ENCODE data around the gene ESD. TPM values are rescaled to one million over a fixed set of nuclear protein-coding genes. Genes with fewer than 3 reads are reported as not detected.
A peak's percentile ranks its signal among the peaks of the same experiment; 100 is the strongest.

Gene ESD, protein sequence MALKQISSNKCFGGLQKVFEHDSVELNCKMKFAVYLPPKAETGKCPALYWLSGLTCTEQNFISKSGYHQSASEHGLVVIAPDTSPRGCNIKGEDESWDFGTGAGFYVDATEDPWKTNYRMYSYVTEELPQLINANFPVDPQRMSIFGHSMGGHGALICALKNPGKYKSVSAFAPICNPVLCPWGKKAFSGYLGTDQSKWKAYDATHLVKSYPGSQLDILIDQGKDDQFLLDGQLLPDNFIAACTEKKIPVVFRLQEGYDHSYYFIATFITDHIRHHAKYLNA
- total RNA-seq: 100 to 1,000 TPM; 114 to 119 TPM

DNA sequence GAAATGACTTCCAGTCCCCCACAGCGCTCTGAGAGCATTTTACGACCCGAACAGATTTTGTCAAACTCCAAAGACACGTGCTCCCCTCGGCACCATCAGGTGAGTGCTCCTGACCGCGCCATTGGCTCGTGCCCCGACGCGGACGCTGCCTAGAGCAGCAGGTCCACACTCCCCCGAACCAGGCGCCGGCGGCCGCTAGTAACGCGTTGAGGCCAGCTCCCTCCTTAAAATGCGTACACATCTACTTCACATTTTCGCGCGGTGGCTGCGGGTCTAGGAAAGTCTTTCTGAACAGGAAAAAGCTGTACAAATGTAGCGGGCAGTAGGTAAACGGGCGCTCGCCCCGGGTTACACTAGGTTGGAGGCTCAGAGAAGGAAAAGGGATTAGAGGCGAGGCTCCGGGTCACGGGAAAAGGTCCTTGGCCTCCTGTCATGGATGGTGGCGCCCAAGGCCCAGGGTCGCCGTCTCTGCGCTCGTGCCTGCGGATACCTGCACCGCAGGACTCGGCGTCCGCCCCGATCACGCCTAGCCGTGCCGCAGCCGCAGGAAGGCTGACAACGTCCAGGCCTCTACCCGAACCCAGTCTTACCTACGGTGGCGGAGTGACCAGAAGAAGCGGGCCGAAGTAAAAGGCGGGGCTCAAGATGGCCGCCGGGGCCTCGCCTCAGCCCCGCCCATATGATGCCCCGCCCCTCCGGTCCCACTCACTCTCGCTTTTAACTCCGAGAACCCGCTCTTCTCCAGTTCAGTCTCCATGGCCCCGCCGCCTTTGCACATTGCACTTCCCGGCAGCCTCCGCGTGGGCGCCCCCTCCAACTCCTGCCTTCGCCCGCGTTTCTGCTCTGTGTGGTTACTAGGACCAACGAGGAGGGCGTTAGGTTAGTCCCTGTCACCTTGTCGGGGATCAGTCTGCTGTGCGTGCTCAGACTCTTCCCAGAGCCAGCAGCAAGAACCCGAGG lies at the start of gene ESD:
ESD (minus strand) TSS at position 647 of the 960 bp plus-strand sequence. CDS start 5,748 bp downstream, outside the sequence.
- Histone ChIP-seq H3K36me3 (no peaks in the 10 kb centered on the region), H3K27me3 (replicated peaks; ENCODE audit: insufficient read depth) (no peaks in the 10 kb centered on the region), H3K4me3 (peak within 1 kb of the TSS; percentile 90), H3K4me1 (ENCODE audit: control insufficient read depth in 1 of 2, low read depth in 2 of 2) (peaks cover 27 to 45% of the 10 kb centered on the region in 2 donors), H3K9me3 (no peaks in the 10 kb centered on the region), H3K27ac (peak within 1 kb of the TSS; percentile 92 to 93)
- DNase-seq (ENCODE audit: low spot score): peak; percentile 93
- ATAC-seq (ENCODE audit: insufficient number of reproducible peaks, low FRiP score, low read depth): peak; percentile 96
- TF ChIP-seq CTCF (IDR thresholded peaks at IDR 0.05): no peak

- H3K4me3 ChIP-seq: no peak overlapping the region
- DNase-seq (ENCODE audit: low spot score) (no peak), ATAC-seq (ENCODE audit: insufficient number of reproducible peaks, low FRiP score, low read depth) (no peak)
- H3K36me3 ChIP-seq: no peaks in the 10 kb centered on the region
- no peaks in the 10 kb centered on the region for H3K27me3 ChIP-seq (replicated peaks; ENCODE audit: insufficient read depth)
- no peaks in the 10 kb centered on the region for H3K9me3 ChIP-seq
- peaks cover 0 to 10% of the 10 kb centered on the region in 2 donors for H3K4me1 ChIP-seq (ENCODE audit: control insufficient read depth in 1 of 2, low read depth in 2 of 2)
- no peak for TF ChIP-seq CTCF (IDR thresholded peaks at IDR 0.05)
- H3K27ac ChIP-seq: no peak overlapping the region
Observed at GRCh38 chr13:46846726-46847125, 49.8 kb upstream of the ESD start.

- Histone ChIP-seq H3K9me3 (no peaks in the 10 kb centered on the region), H3K36me3 (no peaks in the 10 kb centered on the region), H3K4me3 (no peak overlapping the region), H3K27ac (no peak overlapping the region), H3K4me1 (ENCODE audit: control insufficient read depth in 1 of 2, low read depth in 2 of 2) (peaks cover 0 to under 1% of the 10 kb centered on the region in 2 donors), H3K27me3 (replicated peaks; ENCODE audit: insufficient read depth) (no peaks in the 10 kb centered on the region)
- DNase-seq (ENCODE audit: low spot score): no peak
- ATAC-seq (ENCODE audit: insufficient number of reproducible peaks, low FRiP score, low read depth): no peak
- TF ChIP-seq CTCF (IDR thresholded peaks at IDR 0.05): no peak
Observed at GRCh38 chr13:46845146-46845545, 48.2 kb upstream of the ESD start.

GRCh38 chr13:46844431-46844830 lies 47.5 kb upstream of the ESD start:
- no peak overlapping the region for H3K4me3 ChIP-seq
- no peak overlapping the region for H3K27ac ChIP-seq
- no peaks in the 10 kb centered on the region for H3K36me3 ChIP-seq
- no peaks in the 10 kb centered on the region for H3K27me3 ChIP-seq (replicated peaks; ENCODE audit: insufficient read depth)
- ATAC-seq (ENCODE audit: insufficient number of reproducible peaks, low FRiP score, low read depth) (no peak), DNase-seq (ENCODE audit: low spot score) (no peak)
- no peak for TF ChIP-seq CTCF (IDR thresholded peaks at IDR 0.05)
- H3K9me3 ChIP-seq: no peaks in the 10 kb centered on the region
- H3K4me1 ChIP-seq (ENCODE audit: control insufficient read depth in 1 of 2, low read depth in 2 of 2): no peaks in the 10 kb centered on the region

- no peaks in the 10 kb centered on the region for H3K36me3 ChIP-seq
- H3K9me3 ChIP-seq: no peaks in the 10 kb centered on the region
- ATAC-seq (ENCODE audit: insufficient number of reproducible peaks, low FRiP score, low read depth) (no peak), DNase-seq (ENCODE audit: low spot score) (no peak)
- H3K4me3 ChIP-seq: no peak overlapping the region
- H3K27me3 ChIP-seq (replicated peaks; ENCODE audit: insufficient read depth): no peaks in the 10 kb centered on the region
- H3K4me1 ChIP-seq (ENCODE audit: control insufficient read depth in 1 of 2, low read depth in 2 of 2): no peaks in the 10 kb centered on the region
- no peak for TF ChIP-seq CTCF (IDR thresholded peaks at IDR 0.05)
- no peak overlapping the region for H3K27ac ChIP-seq
Observed at GRCh38 chr13:46839399-46839798, 42.4 kb upstream of the ESD start.
